Measurements from ENCODE around the gene STPG3. TPM values are rescaled to one million over a fixed set of nuclear protein-coding genes. Genes with fewer than 3 reads are reported as not detected.
A peak's percentile ranks its signal among the peaks of the same experiment; 100 is the strongest.

Gene STPG3
- total and polyA plus RNA-seq, 2 of the 13 experiments (the other 11 are each of a cell fraction or from before 2014, with no cell fraction given), result not detected

- 0 out of 2 replicates have a peak, but pooled peaks have one; percentile 54 for TF ChIP-seq MZF1 (CRISPR knock-in tag; IDR thresholded peaks at IDR 0.05; ENCODE audit: borderline replicate concordance)
- TF ChIP-seq ZNF18 (CRISPR knock-in tag; IDR thresholded peaks at IDR 0.05; ENCODE audit: insufficient replicate concordance), result peak; percentile 61
- no peak for TF ChIP-seq PRDM15 (CRISPR knock-in tag; IDR thresholded peaks at IDR 0.05)
- peak; percentile 29; the same call in 1 of the 2 replicates for TF ChIP-seq ZNF746 (CRISPR knock-in tag; IDR thresholded peaks at IDR 0.05)
- peak; percentile 95 for TF ChIP-seq ZSCAN31 (CRISPR knock-in tag; IDR thresholded peaks at IDR 0.05; ENCODE audit: low read depth)
- peak; percentile 55; the same call in 1 of the 2 replicates for TF ChIP-seq ZNF451 (CRISPR knock-in tag; IDR thresholded peaks at IDR 0.05)
- TF ChIP-seq ASH2L (IDR thresholded peaks at IDR 0.05; ENCODE audit: insufficient read length, low read depth, low read length), result peak; percentile 69
- TF ChIP-seq ZNF20 (CRISPR knock-in tag; IDR thresholded peaks at IDR 0.05), result no peak
- peak; percentile 87 for TF ChIP-seq FOSL2 (CRISPR knock-in tag; IDR thresholded peaks at IDR 0.05)
- no peak for TF ChIP-seq ZNF337 (CRISPR knock-in tag; IDR thresholded peaks at IDR 0.05; ENCODE audit: borderline replicate concordance, low read depth)
- no peak for TF ChIP-seq ZSCAN29 (CRISPR knock-in tag; conservative IDR thresholded peaks at IDR 0.05)
- no peak for TF ChIP-seq ZNF180 (CRISPR knock-in tag; IDR thresholded peaks at IDR 0.05; ENCODE audit: borderline replicate concordance, low read depth)
- peak; percentile 63 for TF ChIP-seq ARID5B (CRISPR knock-in tag; IDR thresholded peaks at IDR 0.05)
- TF ChIP-seq POLR2A (IDR thresholded peaks at IDR 0.05; ENCODE audit: insufficient read depth in 1 of 2, low read depth in 2 of 2, low read length in 2 of 2), result peak in 1 of 2 experiments; percentile 85; a peak in 2 of 4 replicates
- no peak for TF ChIP-seq JUN (CRISPR knock-in tag; IDR thresholded peaks at IDR 0.05)
- TF ChIP-seq JDP2 (CRISPR knock-in tag; IDR thresholded peaks at IDR 0.05; ENCODE audit: borderline replicate concordance), result no peak
- no peak for TF ChIP-seq MAX (IDR thresholded peaks at IDR 0.05)
- TF ChIP-seq ZFYVE20 (CRISPR knock-in tag; IDR thresholded peaks at IDR 0.05; ENCODE audit: borderline replicate concordance, low read depth), result no peak
These were observed 26.4 kb downstream of the STPG3 start, which contains the start of gene TOR4A (continued) for GRCh38 chr9:137277329-137278041.

All from HepG2 (cell line).